NCI-H187 treated with DMSO at 0.1 percent for 48 hours (cell line): ENCODE measurements around the gene RRH.
A peak's percentile ranks its signal among the peaks of the same experiment; 100 is the strongest.
"Not testable (repeated sequence)": the region's sequence is repeated elsewhere in the genome, so short reads cannot be mapped to it uniquely, and the experiment has no call there.

Source experiments
- DNase-seq: peaks from one replicate; lab custom pipeline; 2025; lab: John Stamatoyannopoulos, UW

The RRH gene, protein sequence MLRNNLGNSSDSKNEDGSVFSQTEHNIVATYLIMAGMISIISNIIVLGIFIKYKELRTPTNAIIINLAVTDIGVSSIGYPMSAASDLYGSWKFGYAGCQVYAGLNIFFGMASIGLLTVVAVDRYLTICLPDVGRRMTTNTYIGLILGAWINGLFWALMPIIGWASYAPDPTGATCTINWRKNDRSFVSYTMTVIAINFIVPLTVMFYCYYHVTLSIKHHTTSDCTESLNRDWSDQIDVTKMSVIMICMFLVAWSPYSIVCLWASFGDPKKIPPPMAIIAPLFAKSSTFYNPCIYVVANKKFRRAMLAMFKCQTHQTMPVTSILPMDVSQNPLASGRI

DNA sequence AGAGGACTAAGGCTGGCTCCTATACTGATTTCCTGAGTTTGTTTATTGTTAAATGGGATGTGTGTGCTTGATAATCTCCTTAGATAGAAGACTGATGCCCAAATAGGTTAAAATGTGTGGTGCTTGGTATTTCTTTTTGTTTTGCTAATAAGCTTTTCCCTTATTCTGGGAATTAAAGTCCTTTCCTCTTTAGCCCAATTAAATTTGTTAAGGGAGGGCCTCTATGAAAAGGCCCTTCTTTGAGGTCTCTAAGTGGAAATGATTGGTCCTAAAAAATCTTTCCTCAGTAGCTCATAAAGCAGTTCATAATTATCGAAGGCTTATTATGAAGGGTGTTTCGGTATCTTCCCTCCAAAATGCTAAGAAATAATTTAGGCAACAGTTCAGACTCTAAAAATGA is at the start of gene RRH:
TSS of gene RRH (plus strand) at position 301 of the 400 bp plus-strand sequence. CDS start at position 357, 56 bp downstream.
- DNase-seq = no peak

GRCh38 chr4:109782092-109782491 is 45.7 kb upstream of the RRH start:
- not testable (repeated sequence) for DNase-seq

DNA sequence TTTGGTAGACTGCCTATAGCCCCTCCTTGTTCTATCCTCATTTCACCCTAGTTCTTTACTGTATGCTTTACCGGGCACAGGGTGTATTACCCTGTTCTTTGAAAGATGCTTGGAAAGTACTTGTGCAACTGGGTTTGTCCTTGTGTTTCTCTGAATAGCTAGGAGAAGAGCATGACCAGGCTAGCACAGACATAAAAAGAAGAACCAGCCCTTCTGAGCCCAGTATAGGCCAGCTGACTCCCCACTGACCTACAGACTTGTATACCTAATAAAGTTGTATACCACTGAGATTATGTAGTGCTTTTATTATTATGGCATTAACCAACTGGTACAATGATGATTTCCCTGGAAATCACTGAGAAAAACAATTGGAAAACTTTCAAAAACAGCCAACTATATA is 40.9 kb upstream of the RRH start:
- DNase-seq = no peak

DNA sequence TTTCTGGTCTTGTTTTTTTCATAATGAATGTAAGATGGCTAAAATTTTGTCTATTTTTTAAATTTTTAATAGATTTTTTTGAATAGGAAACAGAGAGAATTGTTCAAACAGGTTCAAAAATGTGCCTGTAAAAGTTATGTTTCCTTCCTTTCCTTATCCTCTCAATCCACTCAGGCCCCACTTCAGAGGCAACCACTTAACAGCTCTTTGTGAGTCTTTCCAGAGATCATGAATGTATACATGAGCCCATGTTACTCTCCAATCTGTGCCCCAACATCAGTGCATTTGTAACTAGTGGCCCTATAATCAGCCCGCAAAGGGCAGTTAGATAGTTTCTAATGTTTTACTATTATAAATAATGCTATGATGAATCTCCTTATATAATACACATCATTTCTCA is 40.0 kb upstream of the RRH start:
- DNase-seq = no peak

DNA sequence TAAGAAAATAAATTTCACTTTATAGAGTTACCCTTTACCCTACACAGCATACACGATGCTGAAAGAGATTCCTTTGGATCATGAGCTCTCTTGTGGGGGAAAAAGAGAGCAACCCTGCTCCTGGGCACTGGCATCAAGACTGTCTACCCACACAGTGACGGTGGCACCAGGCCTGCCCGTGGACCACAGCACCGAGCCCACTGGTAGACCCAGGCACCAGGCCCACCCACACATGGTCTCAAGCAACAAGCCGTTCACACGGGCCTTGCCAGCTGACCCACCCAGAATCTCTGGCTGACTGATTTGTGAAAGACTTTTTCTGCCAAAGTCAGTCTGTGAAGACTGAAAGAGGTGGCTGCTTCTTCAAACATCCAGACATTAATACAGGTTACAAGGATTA is 32.7 kb upstream of the RRH start:
- no peak for DNase-seq

DNA sequence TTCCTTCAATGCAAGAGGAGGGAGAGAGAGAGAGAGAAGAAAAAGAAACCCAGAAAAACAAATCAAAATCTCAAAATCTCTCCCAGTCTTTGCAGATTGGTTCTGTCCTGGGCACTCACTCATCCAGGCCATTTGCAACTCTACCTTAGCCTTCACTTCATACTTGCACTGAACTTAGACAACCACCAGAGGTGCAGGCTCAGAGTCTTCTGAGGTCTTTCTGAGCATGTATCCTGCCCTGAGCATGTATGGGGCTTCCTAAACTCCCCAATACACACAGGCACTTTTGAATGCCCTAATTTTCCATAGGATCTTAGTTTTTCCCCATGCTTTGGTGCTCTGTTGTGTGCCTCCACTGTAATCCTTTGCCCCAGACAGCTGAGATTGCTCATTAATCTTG is 28.9 kb upstream of the RRH start:
- no peak for DNase-seq

DNA sequence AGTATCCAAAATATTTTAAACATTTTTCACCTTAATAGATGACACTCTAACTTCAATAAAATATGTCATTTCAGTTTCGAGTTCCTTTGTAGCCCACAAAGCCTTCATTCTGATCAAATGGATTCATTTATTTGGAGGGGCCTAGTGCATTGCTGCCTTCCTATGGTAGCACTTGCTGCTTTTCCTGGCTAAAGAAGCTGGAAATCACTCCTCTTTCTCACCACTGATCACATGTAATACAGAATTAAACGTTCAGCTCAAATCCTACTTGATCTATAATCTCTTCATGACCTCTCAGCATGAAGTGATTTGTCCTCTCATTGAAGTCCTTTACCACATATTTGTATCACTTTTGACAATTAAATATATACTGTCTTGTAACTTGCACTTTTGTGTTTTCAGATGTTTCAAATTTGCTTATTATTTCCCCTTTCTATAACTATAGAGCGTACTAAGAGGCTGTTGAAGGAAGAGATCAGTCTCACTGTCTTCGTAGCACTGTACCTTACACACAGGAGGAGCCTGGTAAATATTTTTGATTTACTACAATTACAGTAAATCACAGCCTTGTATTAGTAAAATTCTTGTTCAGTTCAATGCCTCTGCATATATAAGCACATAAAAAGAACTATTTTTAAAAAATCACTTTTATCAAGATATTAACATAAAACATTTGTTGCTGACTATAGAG is 26.5 kb upstream of the RRH start:
- DNase-seq = no peak

- DNase-seq = no peak
These were observed 25.9 kb upstream of the RRH start, which contains the start of gene CFI for GRCh38 chr4:109801895-109802319. Gene CFI, minus strand, starts transcription at chr4:109801999. Its CDS starts 28 bp downstream, at chr4:109801971.

GRCh38 chr4:109803924-109804571 is 23.7 kb upstream of the RRH start:
- no peak for DNase-seq

GRCh38 chr4:109809655-109810054 is 18.1 kb upstream of the RRH start:
- DNase-seq = no peak

DNA sequence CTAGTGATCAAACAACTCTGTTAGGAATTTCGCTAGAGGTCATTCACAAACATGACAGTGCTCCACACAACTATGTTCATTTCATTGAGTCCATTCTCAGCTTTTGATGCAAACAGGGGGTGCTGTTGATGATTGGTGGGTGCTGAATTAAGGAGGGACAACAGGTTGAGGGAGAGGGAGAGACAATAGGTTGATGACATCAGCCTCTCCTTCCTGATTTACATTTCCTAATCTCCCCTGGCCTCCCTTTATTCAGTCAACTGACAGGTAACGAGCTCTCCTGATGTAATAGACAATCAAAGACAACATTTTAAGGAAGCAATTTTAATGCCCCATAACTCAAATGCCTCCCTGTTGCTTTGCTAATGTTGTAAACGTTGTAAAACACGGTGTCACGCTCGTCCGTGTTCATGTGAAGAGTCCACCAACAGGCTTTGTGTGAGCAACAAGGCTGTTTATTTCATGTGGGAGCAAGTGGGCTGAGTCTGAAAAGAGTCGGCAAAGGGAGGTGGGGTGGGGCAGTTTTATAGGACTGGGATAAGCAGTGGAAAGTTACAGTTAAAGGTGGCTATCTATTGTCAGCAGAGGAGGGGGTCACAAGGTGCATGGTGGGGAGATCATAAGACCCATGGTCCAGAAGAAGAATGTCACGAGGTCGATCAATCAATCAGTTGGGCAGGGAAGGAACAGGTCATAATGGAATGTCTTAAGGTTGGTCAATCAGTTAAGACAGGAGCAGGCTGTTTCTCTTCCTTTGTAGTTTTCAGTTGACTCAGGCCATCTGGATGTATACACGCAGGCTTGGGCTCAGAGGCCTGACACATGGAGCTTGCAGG is 17.0 kb upstream of the RRH start:
- no peak for DNase-seq

- no peak for DNase-seq
These were observed 16.1 kb upstream of the RRH start for GRCh38 chr4:109811707-109812106.

GRCh38 chr4:109815151-109816081 is 12.4 kb upstream of the RRH start, which contains the start of gene GAR1:
Gene GAR1, plus strand, starts transcription at chr4:109815762. Its CDS starts 403 bp downstream, at chr4:109816165.
- DNase-seq = peak; percentile 43

- no peak for DNase-seq
These were observed 11.7 kb upstream of the RRH start for GRCh38 chr4:109816082-109816442.

DNA sequence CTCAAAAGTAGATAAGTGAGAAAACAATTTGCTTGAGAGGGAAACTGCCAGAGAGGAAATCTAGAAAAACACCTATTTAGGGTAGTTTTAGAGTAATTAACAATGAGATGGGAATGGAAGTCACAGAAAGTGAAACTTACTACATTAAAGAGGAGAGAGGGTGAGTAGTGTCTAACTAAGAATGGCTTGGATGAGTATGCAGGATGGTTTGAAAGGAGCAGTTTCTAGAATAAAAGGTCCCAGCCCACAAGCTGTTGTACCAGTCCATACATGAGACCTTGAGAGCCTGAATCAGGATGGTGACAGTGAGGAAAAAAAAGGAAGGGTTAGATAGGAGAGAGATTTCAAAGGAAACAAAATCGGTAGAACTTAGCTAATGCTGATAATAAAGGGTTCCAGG is 10.9 kb upstream of the RRH start:
- no peak for DNase-seq

DNA sequence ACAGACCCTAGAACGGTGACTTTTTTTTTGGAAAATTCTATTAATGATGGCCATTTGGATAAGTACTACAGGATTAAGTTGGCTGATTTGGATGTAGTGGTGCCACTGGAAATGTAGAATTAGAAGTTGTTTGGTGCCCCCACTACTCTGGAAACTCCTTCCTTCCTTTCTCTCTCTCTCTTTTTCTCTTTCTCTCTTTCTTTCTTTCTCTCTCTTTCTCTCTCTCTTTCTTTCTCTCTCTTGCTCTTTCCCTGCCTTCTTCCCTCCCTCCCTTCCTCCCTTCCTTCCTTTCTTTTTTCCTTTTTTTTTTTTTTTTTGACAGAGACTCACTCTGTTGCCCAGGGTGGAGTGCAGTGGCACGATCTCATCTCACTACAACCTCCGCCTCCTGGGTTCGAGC is 9.5 kb upstream of the RRH start:
- DNase-seq = no peak

DNA sequence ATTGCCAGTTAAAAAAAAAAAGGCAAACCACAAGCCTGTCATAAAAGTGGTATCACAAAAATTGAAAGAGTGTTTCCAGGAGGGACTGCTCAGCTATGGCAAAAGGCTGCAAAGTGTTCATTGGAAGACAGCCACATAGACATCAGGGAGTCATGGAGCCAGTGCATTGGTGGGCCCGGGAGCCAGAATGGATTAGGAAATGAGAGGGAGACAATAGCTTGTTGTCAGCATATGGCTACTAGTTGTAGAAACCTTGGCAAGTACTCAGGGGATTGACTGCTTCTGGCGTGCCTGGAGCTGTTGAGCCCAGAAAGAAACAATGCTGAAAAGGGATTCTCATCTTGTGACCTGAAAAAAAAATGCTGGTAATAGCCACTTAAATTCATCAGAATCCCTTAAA is 7.2 kb upstream of the RRH start:
- DNase-seq = no peak

- DNase-seq = no peak
These were observed 6.6 kb upstream of the RRH start for GRCh38 chr4:109821185-109821584.

DNA sequence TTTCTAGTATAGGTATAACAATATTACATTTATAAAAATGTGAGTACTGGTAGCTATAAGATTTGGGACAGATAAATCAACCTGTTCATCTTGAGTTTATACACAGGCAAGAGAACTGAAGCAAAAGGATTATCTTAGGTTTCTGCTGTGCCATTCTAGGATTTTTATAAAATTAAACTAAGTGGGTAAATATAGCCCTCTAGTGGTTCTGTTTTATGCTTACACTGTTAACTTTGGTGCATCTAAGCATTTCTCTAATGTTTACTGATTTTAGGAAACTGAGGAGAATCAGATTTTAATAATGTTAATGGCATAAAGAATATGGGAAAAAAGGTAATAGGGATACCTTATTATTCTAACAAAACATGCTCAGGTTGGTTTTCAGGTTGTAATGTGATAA is 1.1 kb upstream of the RRH start:
- no peak for DNase-seq

- DNase-seq = no peak
These were observed 6.0 kb downstream of the RRH start for GRCh38 chr4:109833756-109834155.

GRCh38 chr4:109836985-109837384 is 9.2 kb downstream of the RRH start:
- DNase-seq = no peak
